GM23338 (cell line): Measurements from ENCODE around the gene POLR3G.

Source experiments
- TF ChIP-seq, protein P1 (sequence below), 2 experiments: fragments of 200-600 bp in 1 of 2; sonication (generic) in 1 of 2; conservative IDR thresholded peaks; 2 replicates each; pipeline versions ENCODE4 v1.5.1 to v1.6.1; 2016 to 2017; ENCODE audit warnings: antibody characterized with exemption in 2 of 2, low read depth in 2 of 2, mild to moderate bottlenecking in 2 of 2, moderate library complexity in 1 of 2
- TF ChIP-seq, protein P2 (sequence below): IDR thresholded peaks from one replicate; pipeline ENCODE4 v1.6.1; 2018; ENCODE audit warnings: antibody characterized with exemption; ENCODE audit not compliant: unreplicated experiment

DNA sequence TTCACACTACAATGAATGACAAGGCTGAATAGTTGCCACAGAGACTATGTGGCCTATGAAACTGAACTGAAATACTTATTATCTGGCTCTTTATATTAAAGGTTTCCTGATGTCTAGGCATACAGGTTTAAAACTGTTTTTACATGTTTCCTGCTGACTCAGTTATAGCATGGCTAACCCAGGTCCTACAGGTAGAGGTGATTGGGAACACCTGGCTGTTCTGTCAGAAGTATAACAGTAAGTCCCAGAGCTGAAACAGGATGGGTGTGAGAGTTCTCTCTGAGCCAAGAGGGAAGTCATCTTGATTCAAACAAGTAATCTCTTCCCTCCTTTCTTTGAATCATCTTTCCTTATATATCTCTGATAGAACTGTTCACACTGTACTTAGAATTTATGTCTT is 79.0 kb downstream of the POLR3G start:
- TF ChIP-seq, protein P1, sequence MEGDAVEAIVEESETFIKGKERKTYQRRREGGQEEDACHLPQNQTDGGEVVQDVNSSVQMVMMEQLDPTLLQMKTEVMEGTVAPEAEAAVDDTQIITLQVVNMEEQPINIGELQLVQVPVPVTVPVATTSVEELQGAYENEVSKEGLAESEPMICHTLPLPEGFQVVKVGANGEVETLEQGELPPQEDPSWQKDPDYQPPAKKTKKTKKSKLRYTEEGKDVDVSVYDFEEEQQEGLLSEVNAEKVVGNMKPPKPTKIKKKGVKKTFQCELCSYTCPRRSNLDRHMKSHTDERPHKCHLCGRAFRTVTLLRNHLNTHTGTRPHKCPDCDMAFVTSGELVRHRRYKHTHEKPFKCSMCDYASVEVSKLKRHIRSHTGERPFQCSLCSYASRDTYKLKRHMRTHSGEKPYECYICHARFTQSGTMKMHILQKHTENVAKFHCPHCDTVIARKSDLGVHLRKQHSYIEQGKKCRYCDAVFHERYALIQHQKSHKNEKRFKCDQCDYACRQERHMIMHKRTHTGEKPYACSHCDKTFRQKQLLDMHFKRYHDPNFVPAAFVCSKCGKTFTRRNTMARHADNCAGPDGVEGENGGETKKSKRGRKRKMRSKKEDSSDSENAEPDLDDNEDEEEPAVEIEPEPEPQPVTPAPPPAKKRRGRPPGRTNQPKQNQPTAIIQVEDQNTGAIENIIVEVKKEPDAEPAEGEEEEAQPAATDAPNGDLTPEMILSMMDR (conservative IDR thresholded peaks at IDR 0.05; ENCODE audit: low read depth in 2 of 2): no peak
- TF ChIP-seq, protein P2, sequence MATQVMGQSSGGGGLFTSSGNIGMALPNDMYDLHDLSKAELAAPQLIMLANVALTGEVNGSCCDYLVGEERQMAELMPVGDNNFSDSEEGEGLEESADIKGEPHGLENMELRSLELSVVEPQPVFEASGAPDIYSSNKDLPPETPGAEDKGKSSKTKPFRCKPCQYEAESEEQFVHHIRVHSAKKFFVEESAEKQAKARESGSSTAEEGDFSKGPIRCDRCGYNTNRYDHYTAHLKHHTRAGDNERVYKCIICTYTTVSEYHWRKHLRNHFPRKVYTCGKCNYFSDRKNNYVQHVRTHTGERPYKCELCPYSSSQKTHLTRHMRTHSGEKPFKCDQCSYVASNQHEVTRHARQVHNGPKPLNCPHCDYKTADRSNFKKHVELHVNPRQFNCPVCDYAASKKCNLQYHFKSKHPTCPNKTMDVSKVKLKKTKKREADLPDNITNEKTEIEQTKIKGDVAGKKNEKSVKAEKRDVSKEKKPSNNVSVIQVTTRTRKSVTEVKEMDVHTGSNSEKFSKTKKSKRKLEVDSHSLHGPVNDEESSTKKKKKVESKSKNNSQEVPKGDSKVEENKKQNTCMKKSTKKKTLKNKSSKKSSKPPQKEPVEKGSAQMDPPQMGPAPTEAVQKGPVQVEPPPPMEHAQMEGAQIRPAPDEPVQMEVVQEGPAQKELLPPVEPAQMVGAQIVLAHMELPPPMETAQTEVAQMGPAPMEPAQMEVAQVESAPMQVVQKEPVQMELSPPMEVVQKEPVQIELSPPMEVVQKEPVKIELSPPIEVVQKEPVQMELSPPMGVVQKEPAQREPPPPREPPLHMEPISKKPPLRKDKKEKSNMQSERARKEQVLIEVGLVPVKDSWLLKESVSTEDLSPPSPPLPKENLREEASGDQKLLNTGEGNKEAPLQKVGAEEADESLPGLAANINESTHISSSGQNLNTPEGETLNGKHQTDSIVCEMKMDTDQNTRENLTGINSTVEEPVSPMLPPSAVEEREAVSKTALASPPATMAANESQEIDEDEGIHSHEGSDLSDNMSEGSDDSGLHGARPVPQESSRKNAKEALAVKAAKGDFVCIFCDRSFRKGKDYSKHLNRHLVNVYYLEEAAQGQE: no peak
